Measurements from ENCODE around the gene SLC6A18. TPM values are rescaled to one million over a fixed set of nuclear protein-coding genes. Genes with fewer than 3 reads are reported as not detected.

Gene SLC6A18
- total and polyA plus RNA-seq, 10 of the 15 experiments (the other 5 are each of a cell fraction or from before 2014, with no cell fraction given) = not detected

DNA sequence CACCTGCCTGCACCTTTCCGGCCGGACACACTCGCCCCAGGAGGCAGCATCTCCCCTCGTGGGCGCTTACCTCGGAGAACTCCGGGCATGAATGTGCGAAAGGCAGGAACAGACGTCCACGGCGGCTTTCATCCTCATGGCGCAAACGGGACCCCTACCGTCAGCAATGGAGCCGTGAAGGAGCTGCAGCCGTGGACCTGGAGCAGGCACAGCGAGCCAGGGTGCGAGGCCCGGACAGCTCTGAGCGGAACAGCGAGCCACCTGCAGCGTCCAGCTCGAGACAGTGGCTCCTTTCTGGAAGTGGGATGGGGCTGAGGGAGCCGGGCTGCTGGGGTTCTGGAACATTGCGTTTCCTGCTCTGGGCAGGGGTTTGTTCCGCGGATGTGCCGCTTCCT is 31.6 kb upstream of the SLC6A18 start:
- CTCF ChIA-PET = no interaction called here
- RAD21 ChIA-PET (ENCODE audit: unreplicated experiment) = no interaction called here
- H3K9me3 ChIP-seq (replicated peaks; ENCODE audit: control insufficient read depth, insufficient read depth, low read length) = no peaks in the 10 kb centered on the region
- no peaks in the 10 kb centered on the region for H3K4me1 ChIP-seq (ENCODE audit: control insufficient read depth, insufficient read depth, low read length)
- FAIRE-seq (no peak), ATAC-seq (no peak), DNase-seq (ENCODE audit: low read depth, low spot score) (no peak)
- H3K27me3 ChIP-seq (replicated peaks in 1 of 2; ENCODE audit: control insufficient read depth in 2 of 2, insufficient read depth in 2 of 2, low read length in 1 of 2) = no peaks in the 10 kb centered on the region; a peak in 1 of 4 replicates
- no peak overlapping the region for H3K27ac ChIP-seq (ENCODE audit: control insufficient read depth, insufficient read depth)
- H3K79me2 ChIP-seq (ENCODE audit: control insufficient read depth, insufficient read depth, low read length) = no peaks in the 10 kb centered on the region
- intact Hi-C loops (cut with micrococcal nuclease; ENCODE audit: unreplicated experiment) = no loop called here
- H3K4me2 ChIP-seq (ENCODE audit: control insufficient read depth, insufficient read depth) = no peak overlapping the region
- POLR2A ChIA-PET = no interaction called here
- H3K9ac ChIP-seq (ENCODE audit: control insufficient read depth, insufficient read depth, low read length) = no peak overlapping the region
- 61% methylated on average over 28 of the region's 28 CpGs for WGBS (ENCODE audit: insufficient coverage, insufficient replicate concordance, low lambda C conversion rate, missing lambda C conversion rate)
- H4K20me1 ChIP-seq (ENCODE audit: control insufficient read depth, insufficient read depth) = no peaks in the 10 kb centered on the region; the same call in 1 of the 2 replicates
- no TSS peak for BruUV-seq (replicated peaks)
- SMC1A ChIA-PET (ENCODE audit: uncharacterized antibody, unreplicated experiment) = no interaction called here
- H3K36me3 ChIP-seq (ENCODE audit: control insufficient read depth in 2 of 2, insufficient read depth in 2 of 2, low read length in 1 of 2) = no peaks in the 10 kb centered on the region
- H3K4me3 ChIP-seq = no peak overlapping the region
- in situ Hi-C loops (cut with MboI) = no loop called here
- no peak overlapping the region for H2AFZ ChIP-seq (ENCODE audit: control insufficient read depth, low read depth, low read length)
- TF ChIP-seq GATAD2B (conservative IDR thresholded peaks at IDR 0.05; ENCODE audit: low read depth) (no peak), TAF1 (IDR thresholded peaks at IDR 0.05; ENCODE audit: borderline replicate concordance, low read depth, low read length) (no peak), TARDBP (IDR thresholded peaks at IDR 0.05; ENCODE audit: borderline replicate concordance) (no peak), PBX3 (IDR thresholded peaks at IDR 0.05; ENCODE audit: insufficient replicate concordance, low read depth, low read length) (no peak), POLR2A (IDR thresholded peaks at IDR 0.05; ENCODE audit: low read depth, low read length) (no peak), ZBTB33 (IDR thresholded peaks at IDR 0.05) (no peak), ZBTB11 (CRISPR knock-in tag; IDR thresholded peaks at IDR 0.05) (no peak)
- TF ChIP-seq, protein P1, sequence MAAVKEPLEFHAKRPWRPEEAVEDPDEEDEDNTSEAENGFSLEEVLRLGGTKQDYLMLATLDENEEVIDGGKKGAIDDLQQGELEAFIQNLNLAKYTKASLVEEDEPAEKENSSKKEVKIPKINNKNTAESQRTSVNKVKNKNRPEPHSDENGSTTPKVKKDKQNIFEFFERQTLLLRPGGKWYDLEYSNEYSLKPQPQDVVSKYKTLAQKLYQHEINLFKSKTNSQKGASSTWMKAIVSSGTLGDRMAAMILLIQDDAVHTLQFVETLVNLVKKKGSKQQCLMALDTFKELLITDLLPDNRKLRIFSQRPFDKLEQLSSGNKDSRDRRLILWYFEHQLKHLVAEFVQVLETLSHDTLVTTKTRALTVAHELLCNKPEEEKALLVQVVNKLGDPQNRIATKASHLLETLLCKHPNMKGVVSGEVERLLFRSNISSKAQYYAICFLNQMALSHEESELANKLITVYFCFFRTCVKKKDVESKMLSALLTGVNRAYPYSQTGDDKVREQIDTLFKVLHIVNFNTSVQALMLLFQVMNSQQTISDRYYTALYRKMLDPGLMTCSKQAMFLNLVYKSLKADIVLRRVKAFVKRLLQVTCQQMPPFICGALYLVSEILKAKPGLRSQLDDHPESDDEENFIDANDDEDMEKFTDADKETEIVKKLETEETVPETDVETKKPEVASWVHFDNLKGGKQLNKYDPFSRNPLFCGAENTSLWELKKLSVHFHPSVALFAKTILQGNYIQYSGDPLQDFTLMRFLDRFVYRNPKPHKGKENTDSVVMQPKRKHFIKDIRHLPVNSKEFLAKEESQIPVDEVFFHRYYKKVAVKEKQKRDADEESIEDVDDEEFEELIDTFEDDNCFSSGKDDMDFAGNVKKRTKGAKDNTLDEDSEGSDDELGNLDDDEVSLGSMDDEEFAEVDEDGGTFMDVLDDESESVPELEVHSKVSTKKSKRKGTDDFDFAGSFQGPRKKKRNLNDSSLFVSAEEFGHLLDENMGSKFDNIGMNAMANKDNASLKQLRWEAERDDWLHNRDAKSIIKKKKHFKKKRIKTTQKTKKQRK (IDR thresholded peaks at IDR 0.05; ENCODE audit: low read depth, low read length) = no peak
- TF ChIP-seq, protein P2, sequence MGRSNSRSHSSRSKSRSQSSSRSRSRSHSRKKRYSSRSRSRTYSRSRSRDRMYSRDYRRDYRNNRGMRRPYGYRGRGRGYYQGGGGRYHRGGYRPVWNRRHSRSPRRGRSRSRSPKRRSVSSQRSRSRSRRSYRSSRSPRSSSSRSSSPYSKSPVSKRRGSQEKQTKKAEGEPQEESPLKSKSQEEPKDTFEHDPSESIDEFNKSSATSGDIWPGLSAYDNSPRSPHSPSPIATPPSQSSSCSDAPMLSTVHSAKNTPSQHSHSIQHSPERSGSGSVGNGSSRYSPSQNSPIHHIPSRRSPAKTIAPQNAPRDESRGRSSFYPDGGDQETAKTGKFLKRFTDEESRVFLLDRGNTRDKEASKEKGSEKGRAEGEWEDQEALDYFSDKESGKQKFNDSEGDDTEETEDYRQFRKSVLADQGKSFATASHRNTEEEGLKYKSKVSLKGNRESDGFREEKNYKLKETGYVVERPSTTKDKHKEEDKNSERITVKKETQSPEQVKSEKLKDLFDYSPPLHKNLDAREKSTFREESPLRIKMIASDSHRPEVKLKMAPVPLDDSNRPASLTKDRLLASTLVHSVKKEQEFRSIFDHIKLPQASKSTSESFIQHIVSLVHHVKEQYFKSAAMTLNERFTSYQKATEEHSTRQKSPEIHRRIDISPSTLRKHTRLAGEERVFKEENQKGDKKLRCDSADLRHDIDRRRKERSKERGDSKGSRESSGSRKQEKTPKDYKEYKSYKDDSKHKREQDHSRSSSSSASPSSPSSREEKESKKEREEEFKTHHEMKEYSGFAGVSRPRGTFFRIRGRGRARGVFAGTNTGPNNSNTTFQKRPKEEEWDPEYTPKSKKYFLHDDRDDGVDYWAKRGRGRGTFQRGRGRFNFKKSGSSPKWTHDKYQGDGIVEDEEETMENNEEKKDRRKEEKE (IDR thresholded peaks at IDR 0.05) = no peak
- TF ChIP-seq, protein P3, sequence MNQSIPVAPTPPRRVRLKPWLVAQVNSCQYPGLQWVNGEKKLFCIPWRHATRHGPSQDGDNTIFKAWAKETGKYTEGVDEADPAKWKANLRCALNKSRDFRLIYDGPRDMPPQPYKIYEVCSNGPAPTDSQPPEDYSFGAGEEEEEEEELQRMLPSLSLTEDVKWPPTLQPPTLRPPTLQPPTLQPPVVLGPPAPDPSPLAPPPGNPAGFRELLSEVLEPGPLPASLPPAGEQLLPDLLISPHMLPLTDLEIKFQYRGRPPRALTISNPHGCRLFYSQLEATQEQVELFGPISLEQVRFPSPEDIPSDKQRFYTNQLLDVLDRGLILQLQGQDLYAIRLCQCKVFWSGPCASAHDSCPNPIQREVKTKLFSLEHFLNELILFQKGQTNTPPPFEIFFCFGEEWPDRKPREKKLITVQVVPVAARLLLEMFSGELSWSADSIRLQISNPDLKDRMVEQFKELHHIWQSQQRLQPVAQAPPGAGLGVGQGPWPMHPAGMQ (IDR thresholded peaks at IDR 0.05; ENCODE audit: borderline replicate concordance) = no peak
